ENCODE data around the gene NF2. TPM values are rescaled to one million over a fixed set of nuclear protein-coding genes. Genes with fewer than 3 reads are reported as not detected.
A peak's percentile ranks its signal among the peaks of the same experiment; 100 is the strongest.

Gene NF2
- total RNA-seq, 4 donors from 2014 or later: 26.6 to 35.2 (median 32.9) TPM

DNA sequence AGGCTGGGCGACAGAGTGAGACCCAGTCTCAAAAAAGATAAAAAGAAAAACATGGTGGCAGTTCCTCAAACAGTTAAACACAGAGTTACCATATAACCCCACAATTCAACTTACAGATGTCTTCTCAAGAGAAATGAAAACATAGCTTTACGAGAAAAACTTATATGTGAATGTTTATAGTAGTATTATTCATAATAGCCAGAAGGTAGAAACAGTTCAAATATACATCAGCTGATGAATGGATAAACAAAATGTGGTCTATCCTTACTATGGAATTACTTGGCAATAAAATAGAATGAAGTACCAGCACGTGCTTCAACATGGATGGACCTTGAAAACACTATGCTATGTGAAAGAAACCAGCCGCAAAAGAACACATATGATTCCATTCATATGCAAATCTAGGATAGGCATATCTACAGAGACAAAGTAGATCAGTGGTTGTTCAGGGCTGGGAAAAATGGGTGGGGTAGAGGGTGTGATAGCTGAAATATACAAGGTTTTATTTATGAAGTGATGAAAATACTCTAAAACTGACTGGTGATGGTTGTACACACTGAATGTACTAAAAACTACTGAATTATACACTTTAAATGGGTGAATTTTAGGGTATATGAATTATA is 12.4 kb downstream of the NF2 start:
- ATAC-seq (ENCODE audit: low FRiP score) (no peak), DNase-seq (ENCODE audit: low spot score) (no peak)
- no peak for TF ChIP-seq CTCF (IDR thresholded peaks at IDR 0.05)

DNA sequence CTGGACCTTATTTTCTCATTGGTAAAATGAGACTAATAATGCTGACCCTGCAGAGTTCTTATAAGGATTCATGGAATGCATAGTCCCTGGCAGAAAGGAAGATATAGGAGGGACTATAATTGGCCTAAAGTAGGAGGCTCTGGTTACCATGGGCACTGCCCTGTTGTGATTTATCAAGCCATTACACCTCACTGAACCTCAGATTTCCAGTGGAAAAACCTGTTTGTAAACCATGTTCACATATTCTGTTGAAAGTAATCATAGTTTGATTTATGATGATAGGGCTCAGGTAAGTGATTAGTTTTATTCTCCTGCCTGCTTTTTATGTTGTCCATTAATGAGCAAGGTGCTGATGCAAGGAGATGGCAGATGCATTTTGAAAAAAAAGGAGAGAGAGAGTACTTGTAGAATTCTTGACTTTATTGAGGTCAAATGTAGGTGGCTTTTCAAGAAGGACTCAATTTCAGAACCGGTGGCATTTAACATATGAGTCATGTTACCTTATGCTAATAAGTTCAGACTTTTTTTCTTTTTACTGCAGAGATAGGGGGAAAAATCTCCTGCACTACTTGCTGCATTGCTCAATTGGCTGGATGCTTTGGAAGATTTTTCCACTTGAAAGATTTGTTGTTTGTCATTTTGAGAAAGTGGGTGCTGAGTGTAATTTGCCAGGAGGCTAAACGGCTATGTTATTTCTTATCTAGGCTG is 14.6 kb downstream of the NF2 start:
- DNase-seq (ENCODE audit: low spot score): no peak
- TF ChIP-seq CTCF (IDR thresholded peaks at IDR 0.05): no peak
- ATAC-seq (ENCODE audit: low FRiP score): peak; percentile 49

GRCh38 chr22:29621761-29622526 is 18.5 kb downstream of the NF2 start:
- TF ChIP-seq CTCF (IDR thresholded peaks at IDR 0.05): no peak
- DNase-seq (ENCODE audit: low spot score) (no peak), ATAC-seq (ENCODE audit: low FRiP score) (peak; percentile 72)

DNA sequence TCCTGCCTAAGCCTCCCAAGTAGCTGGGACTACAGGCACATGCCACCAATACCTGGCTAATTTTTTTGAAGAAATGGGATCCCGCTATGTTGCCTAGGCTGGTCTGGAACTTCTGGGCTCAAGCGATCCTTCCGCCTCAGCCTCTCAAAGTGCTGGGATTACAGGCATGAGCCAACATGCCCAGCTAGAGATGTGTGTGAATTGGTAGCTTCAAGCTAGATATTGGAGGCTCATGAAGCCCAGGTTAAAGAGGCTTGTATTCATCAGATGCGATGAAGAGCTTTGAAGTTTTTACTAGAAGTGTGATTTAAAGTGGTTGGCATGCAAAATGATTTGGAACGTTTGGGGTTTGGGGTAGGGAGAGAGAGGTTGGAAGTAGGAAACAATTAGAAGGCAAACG is 19.6 kb downstream of the NF2 start:
- DNase-seq (ENCODE audit: low spot score) (no peak), ATAC-seq (ENCODE audit: low FRiP score) (no peak)

DNA sequence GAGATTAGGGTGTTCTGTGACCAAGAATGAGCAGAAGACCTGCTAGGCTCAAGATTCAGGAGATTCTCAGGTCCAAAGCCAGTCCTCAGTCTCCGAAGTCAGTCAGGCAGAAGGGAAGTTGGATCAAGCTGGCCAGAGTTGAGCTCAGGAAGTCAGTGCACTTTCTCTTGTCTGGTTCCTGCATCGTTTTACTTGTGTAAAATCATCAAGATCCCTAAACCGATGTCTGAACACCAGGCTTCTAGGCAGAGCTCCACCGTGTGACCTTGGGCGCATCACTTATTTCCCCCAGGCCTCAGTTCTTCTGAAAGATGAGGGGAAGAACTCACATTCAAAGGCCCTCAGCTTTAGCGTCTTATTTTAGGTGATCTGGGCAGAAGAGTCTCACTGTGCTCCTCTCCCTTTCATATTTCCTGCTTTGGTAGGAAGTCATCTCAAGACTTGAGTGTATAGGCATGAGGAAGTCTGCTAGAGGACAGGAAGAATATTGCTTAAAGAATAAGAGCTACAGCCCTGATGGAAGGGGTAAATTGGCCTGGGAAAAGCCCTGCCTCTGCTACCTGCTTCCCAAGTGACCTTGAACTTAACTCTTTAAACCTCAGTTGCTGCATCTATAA is 20.2 kb downstream of the NF2 start:
- no peak for ATAC-seq (ENCODE audit: low FRiP score)
- no peak for DNase-seq (ENCODE audit: low spot score)
- no peak for TF ChIP-seq CTCF (IDR thresholded peaks at IDR 0.05)

More for the DNA sequence above, 19.6 kb downstream of the NF2 start:
- TF ChIP-seq CTCF (IDR thresholded peaks at IDR 0.05): no peak

GRCh38 chr22:29625090-29625825 is 21.8 kb downstream of the NF2 start:
- peak; percentile 33 for ATAC-seq (ENCODE audit: low FRiP score)
- no peak for DNase-seq (ENCODE audit: low spot score)
- TF ChIP-seq CTCF (IDR thresholded peaks at IDR 0.05): peak in 1 of 3 donors; percentile 52

Data from omental fat pad (tissue), 4 donors.